Retinal pigment epithelial cell (primary cell): ENCODE measurements around the gene CDKN2AIPNL.
A peak's percentile ranks its signal among the peaks of the same experiment; 100 is the strongest.
"Not testable (repeated sequence)": the region's sequence is repeated elsewhere in the genome, so short reads cannot be mapped to it uniquely, and the experiment has no call there.

Source experiments
- DNase-seq: peaks from one replicate; pipeline ENCODE4 v3.0.0-alpha.2; 2010; ENCODE audit warnings: low read depth
- H3K4me3 ChIP-seq: 2 replicates; pipeline ENCODE4 v1.5.1; 2011; ENCODE audit warnings: mild to moderate bottlenecking, low read length, control low read depth, moderate library complexity
- TF ChIP-seq, protein P1 (sequence below): conservative IDR thresholded peaks from 2 replicates; pipeline ENCODE4 v1.5.1; 2011; ENCODE audit warnings: low read depth, low read length, control low read depth, inconsistent platforms

The CDKN2AIPNL gene

DNA sequence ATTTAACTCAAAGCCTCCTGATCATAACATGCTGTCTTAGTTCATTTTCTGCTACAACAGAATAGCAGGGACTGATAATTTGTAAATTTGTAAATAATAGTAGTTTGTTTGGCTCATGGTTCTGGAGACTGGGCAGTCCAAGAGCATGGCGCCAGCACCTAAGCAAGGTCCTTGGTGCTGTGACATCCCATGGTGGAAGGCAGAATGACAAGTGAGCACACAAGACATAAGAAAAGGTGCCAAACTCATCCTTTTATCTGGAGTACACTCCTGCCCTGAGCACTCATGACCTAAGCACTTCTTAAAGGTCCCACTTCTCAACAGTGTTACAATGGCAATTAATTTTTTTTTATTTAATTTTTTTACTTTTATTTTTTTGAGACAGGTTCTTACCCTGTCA lies 24.2 kb downstream of the CDKN2AIPNL start:
- DNase-seq: no peak
- no peak overlapping the region for H3K4me3 ChIP-seq
- TF ChIP-seq, protein P1, sequence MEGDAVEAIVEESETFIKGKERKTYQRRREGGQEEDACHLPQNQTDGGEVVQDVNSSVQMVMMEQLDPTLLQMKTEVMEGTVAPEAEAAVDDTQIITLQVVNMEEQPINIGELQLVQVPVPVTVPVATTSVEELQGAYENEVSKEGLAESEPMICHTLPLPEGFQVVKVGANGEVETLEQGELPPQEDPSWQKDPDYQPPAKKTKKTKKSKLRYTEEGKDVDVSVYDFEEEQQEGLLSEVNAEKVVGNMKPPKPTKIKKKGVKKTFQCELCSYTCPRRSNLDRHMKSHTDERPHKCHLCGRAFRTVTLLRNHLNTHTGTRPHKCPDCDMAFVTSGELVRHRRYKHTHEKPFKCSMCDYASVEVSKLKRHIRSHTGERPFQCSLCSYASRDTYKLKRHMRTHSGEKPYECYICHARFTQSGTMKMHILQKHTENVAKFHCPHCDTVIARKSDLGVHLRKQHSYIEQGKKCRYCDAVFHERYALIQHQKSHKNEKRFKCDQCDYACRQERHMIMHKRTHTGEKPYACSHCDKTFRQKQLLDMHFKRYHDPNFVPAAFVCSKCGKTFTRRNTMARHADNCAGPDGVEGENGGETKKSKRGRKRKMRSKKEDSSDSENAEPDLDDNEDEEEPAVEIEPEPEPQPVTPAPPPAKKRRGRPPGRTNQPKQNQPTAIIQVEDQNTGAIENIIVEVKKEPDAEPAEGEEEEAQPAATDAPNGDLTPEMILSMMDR: no peak

DNA sequence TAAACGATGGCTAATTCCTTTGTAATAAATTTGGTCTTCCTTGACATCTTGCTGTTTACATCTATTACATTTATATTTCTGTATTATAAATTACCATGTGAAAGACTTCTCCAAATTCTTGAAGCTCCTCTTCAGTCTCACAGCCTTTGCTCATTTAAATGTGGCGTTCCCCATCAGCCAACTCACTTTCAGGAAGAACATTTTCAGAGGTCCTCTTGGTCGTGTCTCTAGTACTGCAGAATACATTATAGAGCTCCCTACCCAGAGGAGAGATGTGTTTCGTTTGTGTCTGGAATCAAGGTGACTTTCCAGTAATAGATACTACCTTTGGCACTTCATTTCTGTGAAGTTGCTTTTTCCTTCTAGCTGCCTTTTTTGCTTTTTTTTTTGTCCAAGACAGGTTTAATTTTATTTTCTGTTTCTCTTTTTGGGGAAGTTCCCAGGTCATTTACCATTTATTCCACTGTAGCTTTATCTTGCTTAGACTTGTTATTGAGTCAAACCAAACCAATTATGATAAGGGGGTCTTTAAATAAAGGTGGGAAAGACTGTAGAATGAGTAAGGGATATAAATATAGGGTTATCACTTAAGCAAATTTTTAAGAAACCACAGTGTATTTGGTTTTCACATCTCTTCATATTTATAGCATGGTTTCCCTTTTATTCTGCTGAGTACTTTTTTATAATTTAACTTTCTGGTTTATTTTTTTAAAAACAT lies 27.5 kb downstream of the CDKN2AIPNL start:
- H3K4me3 ChIP-seq: no peak overlapping the region
- TF ChIP-seq, protein P1: no peak
- DNase-seq: no peak

DNA sequence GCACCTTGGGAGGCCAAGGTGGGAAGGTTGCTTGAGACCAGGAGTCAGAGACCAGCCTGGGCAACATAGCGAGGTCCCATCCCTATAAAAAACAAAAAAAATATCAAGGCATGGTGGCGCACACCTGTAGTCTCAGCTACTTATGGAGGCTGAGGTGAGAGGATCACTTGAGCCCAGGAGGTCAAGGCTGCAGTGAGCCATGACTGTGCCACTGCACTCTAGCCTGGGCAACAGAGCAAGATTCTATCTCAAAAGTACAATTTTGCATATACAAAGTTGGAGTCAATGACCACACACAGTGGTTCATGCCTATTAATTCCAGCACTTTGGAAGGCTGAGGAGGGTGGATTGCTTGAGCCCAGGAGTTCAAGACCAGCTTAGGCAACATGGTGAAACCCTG lies 29.5 kb downstream of the CDKN2AIPNL start:
- not testable (repeated sequence) for H3K4me3 ChIP-seq, DNase-seq

DNA sequence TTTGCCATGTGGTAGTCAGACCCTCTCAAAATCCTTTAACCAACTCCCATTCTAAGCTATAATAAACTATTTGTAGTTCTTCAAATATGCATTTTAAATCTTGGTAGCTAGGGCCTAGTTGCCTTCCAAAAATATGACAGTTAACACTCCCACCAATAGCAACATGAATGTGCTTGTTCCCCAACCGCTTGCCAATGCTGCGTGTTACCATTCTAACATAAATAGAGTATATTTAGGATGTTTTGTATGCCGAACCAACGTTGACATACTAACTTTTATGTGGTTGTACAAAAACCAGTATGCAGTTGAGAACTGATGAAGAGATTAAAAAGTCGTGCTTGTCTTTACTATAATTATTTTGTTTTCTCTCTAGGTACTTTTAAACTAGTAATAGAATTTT lies 31.3 kb downstream of the CDKN2AIPNL start:
- no peak overlapping the region for H3K4me3 ChIP-seq
- TF ChIP-seq, protein P1: no peak
- no peak for DNase-seq

- H3K4me3 ChIP-seq: no peak overlapping the region
- no peak for DNase-seq
- TF ChIP-seq, protein P1: peak; percentile 9
Measured at GRCh38 chr5:134374232-134374631, 37.4 kb downstream of the CDKN2AIPNL start.

GRCh38 chr5:134373633-134374032 lies 38.0 kb downstream of the CDKN2AIPNL start:
- not testable (repeated sequence) for DNase-seq, H3K4me3 ChIP-seq

- H3K4me3 ChIP-seq: peak overlapping the region; percentile 97
- TF ChIP-seq, protein P1: peak; percentile 12
- peak; percentile 18 for DNase-seq
Measured at GRCh38 chr5:134371834-134372340, 39.8 kb downstream of the CDKN2AIPNL start.
